GM19372 (cell line): Measurements from ENCODE around the gene PRSS21.

Source experiments
- ATAC-seq: cut with Tn5 transposase; IDR thresholded peaks from one replicate; pipeline ENCODE4 v1.9.1; 2021; ENCODE audit warnings: mild to moderate bottlenecking, low read depth, moderate library complexity; ENCODE audit not compliant: unreplicated experiment

The PRSS21 gene

DNA sequence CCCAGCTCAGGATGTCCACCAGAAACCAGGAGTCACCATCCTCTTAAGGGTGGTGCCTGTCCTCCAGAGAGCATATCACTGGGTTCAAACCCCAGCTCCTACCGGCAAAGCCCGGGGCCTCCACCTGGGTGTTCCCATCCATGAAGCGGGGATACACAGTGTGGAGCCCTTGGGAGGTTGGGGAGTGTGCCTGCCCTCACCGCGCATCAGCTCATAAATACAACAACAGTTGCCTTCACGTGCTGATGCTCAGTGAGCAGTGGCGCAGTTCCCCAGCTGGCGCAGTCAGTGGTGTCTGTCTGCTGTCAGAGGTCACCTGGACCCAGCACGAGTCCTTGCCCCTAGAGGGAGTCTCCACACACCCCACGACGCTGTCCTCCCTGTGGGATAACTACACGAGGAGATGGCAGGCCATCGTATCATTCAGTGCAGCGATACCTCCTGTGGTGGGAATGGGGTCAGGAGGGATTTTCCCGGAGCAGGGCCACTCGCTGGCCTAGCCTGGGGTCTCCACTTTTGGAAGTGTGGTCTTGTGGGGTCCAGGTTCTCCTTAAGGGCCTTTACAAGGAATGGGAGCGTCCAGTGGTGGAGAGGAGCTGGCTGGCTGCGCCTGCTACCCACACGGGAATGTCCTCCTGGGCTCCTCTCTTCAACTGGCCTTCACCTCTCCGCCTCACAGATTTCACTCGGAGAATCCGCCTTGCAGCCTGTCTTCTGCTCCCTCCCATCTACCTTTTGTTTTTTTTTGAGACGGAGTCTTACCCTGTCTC lies 37.7 kb upstream of the PRSS21 start:
- no peak for ATAC-seq

DNA sequence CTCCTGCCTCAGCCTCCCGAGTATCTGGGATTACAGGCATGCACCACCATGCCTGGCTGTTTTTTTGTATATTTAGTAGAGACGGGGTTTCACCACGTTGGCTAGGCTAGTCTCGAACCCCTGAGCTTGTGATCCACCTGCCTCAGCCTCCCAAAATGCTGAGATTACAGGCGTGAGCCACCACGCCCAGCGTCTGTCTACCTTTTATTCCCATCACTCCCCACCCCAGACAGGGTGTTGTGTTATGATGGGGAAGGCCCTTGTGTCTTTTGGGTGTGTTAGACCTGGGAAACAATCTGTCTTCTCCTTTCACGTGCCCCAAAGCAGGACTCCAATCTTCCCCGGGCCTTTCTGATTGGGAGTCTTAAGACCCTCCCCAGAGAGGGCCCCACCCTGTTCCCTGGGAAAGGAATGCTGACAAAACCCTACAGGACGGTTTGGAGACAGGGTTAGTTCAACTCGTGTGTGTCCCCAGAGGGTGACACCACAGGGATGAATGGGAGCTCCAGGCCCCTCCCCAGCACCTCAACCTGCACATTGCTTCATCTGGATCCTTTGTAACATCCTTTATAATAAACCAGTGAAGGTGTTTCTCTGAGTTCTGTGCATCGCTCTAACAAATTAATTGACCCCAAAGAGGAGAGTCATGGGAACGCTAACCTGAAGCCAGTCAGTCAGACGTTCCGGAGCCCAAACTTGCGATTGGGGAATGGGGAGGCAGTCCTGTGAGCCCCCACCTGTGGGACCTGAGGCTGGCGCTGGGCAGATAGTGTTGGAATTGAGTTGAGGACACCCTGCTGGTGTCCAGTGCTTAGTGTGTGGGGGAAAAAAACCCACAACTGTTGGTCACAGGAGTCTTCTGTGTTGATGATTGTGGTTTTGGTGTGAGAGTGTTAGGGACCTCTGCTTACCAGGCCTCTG lies 36.8 kb upstream of the PRSS21 start:
- no peak for ATAC-seq

DNA sequence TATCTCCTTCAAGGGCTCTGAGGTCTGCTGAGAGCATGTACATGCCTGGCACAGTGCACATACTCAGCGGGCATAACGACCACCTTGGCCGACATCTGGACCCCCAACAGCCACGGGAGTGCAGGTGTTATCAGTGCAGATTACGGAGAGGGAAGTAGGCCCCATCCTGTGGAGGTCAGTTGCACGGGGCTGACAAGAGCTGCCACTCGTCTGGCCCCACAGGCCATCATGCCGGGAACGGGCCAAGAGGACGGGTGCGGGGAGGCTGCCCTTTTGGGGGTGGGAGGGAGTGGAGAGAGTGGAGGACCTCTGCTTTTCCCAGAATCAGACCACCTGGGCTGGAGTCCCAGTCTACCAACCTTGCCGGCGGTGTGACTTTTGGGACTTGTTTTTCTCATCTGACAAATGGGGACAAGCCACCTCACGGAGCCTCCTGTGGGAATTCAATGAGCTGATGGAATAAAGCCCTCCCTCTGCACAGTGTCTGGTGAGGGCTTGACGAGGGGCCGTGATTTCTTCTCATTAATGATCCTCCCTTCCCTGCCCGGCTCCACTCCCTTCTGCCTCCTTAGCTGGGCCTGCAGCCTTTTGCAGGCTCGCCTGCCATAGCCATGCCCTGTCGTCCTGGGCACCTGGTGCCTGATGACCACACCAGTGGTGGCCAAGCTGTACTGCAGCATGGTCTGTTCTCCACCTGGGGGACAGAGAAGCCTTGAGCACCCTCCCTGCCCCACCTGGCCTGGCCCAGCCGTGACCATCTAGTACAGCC lies 34.3 kb upstream of the PRSS21 start:
- no peak for ATAC-seq

DNA sequence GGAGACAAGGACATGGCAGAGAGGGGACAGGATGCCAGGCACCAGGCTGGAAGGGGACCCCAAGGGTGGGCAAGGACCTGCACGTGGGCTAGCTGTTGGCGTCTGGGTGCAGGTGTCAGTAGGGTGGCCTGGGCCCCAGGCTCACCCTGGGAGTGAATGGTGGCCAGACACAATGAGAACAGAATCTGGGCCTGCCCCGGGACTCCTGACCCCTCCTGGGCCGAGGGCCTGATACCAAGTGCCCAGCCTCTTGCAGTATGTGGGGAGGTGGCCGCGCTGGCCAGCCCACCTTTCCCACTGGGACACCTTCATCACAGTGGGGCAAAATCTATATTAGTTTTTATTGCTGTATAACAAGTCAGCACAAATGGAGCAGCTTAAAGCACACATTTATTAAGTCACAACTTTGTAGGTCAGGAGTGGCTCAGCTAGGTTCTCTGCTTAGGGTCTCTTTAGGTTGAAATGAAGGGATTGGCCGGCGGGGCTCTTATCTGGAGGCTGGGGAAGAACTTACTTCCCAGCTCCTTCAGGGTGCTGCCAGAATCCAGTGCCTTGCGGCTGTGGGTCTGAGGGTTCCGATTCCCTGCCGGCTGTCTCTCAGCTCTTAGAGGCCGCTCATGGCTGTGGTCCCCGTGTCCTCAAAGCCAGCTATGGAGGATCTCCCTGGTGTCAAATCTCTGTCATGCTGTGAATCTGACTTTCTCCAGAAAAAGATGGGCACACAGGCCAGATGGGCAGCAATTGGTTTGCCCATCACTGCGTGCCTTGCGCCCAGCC lies 33.3 kb upstream of the PRSS21 start:
- ATAC-seq: no peak

DNA sequence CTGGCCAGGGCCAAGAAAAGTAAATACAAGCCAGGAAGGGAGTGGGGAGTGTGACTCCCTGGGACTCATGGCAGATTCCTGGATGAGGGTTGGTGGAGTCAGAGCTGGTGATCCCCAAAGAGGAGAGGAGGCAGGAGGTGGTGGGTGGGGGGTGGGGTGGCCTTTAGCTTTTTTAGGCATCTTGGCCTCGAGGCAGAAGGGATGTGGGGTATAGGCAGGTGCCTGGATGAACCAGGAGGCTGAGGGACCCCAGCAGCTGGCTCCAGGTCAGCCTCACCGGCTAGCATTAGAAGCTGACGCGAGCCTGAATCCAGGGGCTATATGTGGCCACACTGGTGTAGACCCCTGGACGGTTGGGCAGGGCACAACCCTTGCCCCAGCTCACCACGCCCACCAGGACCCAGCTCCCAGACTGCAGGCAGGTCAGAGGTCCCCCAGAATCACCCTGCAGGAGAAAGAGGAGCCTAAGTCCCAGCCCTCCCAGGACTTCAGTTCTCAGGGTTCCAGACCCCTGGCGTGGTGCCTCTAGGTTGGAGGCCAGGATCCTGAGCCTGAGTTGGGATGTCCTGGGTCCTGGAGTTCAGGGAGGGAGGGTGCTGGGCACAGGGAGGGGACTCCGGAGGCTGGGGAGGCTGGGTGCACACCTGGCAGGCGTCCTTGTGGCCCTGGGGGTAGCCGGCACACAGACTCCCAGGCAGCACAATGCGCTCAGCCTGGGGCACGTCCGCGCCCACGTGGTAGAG lies 32.5 kb upstream of the PRSS21 start:
- no peak for ATAC-seq

DNA sequence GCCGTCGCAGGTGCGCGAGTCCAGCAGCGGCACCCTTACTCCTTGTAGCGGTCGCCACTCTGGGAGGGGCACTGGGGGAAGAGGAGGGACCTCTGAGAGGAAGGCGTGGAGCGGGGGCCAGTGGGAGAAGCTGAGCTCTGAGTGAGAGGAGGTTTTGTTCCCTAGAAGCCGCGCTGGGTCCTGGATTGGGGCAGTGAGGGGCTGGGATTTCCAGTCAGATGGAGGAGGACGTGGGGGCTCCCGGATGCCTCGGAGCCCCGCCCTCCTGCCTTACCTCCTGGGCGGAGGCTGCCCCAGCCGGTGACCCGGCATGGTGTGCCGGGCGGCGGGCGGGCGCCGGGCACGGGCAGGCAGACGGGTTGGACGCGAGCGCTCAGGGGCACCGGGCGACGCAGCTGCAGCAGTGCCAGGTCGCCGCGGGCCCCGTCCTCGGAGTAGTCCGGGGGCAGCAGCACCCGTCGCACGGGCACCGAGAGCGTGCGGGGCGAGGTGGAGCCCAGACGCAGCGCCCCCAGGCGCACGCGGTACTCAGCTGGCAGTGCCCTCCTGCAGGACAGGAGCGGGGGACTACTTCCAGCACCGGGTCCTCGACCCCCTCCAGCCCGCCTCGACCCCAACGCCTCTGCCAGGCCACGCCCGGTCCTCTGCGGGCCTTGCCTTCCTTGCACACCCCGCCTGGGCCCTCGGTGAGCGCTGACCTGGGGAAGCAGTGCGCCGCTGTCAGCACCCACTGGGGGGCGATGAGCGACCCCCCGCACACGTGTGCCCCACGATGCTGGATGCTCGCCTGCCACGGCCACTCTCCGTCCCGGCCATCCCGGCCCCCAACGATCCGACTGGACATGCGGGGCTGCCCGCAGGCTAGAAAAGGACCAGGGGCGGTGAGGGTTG lies 31.7 kb upstream of the PRSS21 start:
- ATAC-seq: no peak

DNA sequence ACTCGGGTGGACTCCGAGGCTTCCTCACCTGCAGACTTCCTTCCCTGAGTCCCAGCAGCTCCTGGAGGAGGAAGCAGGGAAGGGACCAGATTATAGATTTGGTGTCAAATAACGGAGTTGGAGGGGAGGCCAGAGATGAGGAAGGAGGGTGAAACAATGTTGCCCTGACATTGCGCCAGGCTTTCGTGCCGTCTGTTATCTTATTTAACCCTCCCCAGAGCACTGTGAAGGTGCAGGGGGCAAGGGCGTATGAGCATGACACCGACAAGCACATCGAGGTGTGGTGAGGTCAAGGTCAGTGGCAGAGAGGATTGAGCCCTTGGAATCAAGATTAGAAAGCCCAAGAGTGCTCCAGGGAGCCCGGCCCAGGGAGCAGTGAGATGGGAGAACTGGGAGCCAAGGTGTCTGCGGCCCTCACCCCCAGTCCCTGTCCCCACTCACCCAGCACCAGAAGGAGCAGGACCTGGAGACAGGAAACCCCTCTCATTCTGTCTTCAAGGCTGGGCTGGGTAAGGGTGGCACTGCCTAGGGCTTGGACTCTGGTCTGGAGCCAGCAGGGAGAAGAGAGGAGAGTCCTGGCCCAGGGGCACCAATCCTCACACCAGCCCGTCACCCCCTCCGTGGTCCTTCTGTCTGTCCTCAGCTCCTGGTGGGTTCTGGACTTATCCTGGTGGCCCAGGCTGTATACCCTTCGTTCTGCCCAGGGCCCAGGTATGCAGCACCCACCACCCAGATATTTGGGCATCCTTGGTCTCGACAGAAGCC lies 30.8 kb upstream of the PRSS21 start:
- no peak for ATAC-seq

DNA sequence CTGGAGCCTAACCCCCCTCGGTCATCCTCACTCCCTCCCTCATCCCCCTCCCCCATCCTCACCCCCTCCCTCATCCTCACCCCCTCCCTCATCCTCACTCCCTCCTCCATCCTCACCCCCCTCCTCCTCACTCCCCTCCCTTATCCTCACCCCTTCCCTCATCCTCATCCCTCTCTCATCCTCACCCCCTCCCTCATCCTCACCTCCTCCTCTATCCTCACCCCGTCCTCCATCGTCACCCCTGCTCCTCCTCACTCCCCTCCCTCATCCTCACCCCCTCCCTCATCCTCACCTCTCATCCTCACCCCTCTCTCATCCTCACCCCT lies 30.2 kb upstream of the PRSS21 start:
- ATAC-seq: no peak

DNA sequence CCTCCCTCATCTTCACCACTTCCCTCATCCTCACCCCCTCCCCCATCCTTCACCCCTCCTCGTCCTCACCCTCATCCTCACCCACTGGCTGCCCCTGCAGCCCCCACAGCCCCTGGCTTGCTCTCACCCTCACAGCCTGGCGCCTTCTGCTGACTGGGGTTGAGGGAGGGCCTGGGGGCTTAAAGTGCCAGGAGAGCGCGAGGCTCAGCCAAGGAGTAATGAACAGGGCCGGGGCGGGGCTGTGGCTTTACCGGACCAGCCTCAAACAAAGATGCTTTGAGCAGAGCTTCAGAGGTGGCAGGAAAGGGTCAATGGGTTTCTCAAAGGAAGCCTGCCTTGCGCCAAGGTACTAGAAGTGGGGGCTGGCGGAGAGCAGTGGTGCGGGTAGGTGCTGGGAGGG lies 29.6 kb upstream of the PRSS21 start, which contains the start of gene PRSS33:
PRSS33 (minus strand) TSS at position 155 of the 400 bp plus-strand sequence. CDS start 1,013 bp downstream, outside the sequence.
- no peak for ATAC-seq

DNA sequence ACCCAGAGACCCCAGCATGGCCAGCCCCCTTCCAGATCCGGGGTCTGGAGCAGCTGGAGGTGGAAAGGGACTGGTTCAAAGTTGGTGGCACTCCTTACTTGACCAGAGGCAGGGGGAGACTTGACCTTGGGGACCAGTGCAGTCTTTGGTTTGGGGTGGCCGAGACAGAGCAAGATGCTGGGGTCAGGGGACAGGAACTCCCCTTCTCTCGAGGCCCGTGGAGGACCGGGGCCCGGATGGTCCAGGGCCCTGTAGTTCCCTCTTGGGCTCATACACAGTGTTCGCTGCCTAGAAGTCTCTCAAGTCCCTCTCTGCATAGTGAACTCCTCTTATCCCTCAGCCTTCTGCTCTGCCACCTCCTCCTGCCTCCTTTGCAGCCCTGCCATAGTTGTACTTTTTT lies 29.1 kb upstream of the PRSS21 start:
- no peak for ATAC-seq

DNA sequence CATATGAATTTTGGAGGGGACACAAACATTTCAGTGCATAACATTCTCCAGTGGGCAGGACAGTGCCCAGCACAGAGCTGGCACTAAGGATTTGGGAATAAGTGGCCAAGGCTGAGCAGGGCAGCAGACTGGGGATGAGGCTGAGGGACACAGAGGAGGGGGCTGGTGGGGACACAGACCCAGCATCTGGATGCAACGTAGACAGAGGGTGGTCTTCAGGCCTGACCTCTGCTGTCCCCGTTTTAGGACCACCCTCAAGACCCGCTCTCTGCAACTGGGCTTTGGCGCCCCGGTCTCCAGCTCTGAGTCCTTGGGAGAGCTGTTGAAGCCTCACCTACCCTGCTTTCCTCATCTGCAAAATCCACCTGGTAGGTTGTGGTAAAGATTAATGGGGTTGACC lies 26.4 kb upstream of the PRSS21 start:
- no peak for ATAC-seq

DNA sequence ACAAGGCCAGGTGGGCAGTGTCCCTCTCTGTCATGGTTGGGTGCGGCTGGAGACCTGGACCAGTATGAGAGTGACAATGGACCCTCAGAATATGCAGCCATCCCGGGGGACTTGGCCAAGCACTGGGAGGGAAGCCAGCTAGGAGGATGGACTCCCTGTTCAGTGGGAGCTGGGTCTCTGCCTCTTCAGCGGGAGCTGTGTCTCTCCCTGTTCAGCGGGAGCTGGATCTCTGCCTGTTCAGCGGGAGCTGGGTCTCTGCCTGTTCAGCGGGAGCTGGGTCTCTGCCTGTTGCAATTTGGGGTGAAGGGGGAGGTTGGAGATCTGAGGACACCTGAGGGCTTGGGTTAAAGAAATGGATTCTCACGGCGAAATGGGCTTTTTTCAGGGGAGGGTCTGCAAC lies 25.9 kb upstream of the PRSS21 start:
- no peak for ATAC-seq

DNA sequence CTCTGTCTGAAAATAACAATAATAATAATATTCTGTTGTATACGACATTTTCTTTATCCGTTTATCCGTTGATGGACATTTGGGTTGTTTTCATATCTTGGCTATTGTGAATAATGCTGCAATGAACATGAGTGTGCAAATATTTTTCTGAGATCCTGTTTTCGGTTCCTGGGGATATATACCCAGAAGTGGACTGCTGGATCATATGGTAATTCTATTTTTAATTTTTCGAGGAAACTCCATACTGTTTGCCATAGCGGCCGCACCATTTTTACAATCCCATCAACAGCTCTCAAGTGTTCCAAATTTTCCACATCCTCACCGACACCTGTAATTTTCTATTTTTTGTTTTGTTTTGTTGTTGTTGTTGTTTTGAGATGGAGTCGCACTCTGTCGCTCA lies 24.1 kb upstream of the PRSS21 start:
- no peak for ATAC-seq

DNA sequence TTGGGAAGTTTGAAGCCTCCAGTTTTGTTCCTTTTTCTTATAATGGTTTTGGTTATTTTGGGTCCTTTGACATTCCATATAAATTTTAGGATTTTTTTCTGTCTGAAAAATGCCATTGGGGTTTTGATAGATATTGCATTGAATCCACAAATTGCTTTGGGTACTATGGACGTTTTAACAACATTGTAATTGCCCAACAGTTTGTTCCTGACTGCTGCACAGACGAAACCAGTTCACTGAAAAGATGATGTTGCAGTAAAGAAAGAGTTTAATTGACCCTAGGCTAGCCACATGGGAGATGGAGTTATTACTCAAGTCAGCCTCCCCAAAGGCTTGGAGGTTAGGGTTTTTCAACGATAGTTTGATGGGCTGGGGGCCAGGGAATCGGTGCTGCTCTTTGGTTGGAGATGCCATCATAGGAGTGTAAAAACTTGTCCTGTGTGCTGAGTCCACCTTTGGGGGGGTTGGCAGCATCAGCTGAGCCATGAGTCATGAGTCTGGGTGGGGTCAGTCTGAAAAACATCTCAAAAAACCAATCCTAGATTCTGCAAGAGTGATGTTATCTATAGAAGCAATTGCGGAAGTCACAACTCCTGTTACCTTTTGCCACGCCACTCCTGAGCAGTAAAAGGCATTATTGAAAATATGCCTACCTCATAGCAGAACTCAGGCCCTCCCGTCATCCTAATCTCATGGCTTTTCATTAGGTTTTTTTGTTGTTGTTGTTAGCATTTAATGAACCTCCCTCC lies 21.5 kb upstream of the PRSS21 start:
- ATAC-seq: no peak

DNA sequence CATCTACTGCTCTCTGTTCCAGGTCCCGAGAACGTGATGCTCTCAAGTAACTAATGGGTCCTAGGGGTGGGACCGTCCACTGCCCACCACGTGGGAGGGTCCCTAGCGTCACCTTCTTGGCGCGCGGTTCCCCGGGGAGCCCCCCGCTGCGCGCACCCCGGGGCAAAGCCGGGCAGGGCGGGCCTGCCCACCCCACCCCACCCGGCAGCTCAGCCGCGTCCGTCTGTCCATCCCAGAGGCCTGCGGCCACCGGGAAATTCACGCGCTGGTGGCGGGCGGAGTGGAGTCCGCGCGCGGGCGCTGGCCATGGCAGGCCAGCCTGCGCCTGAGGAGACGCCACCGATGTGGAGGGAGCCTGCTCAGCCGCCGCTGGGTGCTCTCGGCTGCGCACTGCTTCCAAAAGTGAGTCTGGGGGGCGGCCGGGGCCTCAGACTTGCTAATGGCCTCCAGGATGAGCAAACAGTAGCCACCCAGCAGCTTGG lies 18.3 kb upstream of the PRSS21 start:
- no peak for ATAC-seq

DNA sequence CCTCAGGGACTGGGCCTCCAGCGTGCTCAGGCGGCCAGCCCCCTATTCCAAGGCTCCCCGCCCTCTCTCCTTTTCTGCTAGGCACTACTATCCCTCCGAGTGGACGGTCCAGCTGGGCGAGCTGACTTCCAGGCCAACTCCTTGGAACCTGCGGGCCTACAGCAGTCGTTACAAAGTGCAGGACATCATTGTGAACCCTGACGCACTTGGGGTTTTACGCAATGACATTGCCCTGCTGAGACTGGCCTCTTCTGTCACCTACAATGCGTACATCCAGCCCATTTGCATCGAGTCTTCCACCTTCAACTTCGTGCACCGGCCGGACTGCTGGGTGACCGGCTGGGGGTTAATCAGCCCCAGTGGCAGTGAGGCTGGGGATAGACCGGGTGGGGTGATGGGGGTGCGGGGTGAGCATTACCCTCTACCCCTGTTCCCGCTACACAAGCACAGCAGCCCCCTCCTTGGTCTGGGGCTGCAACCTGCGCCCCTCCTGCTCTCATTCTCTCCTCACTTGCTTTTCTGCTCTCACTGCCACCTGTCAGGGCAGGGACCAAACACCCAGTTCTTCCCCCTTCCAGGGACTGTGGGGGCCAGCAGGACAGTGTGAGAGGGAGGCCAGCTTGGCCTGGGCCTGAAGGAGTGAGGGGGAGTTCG lies 17.7 kb upstream of the PRSS21 start:
- ATAC-seq: no peak

DNA sequence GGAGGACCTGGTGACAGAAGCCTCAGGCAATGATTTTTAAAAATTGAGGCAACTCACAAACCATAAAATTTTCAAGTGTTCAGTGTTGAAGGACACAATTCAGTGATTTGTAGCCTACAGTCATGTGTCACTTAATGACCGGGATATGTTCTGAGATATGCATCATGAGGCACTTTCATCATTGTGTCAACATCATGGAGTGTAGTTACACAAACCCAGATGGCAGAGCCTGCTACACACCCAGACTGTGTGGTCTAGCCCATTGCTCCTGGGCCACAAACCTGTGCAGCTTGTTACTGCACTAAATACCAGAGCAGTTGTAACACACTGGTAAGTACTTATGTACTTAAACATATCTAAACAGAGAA lies 17.2 kb upstream of the PRSS21 start:
- ATAC-seq: no peak
